ENCODE data around the gene CASP10. TPM values are rescaled to one million over a fixed set of nuclear protein-coding genes. Genes with fewer than 3 reads are reported as not detected.
"Not testable (repeated sequence)": the region's sequence is repeated elsewhere in the genome, so short reads cannot be mapped to it uniquely, and the experiment has no call there.

The CASP10 gene
- total RNA-seq, 1 donor from 2014 or later: 3.6 TPM

- Mint-ChIP-seq H3K4me3 (peak overlapping the region; percentile 82), H3K27ac (no peak overlapping the region), H3K9me3 (no peaks in the 10 kb centered on the region), H3K27me3 (peaks cover 3% of the 10 kb centered on the region), H3K4me1 (ENCODE audit: unreplicated experiment) (peaks cover 14% of the 10 kb centered on the region), H3K36me3 (no peaks in the 10 kb centered on the region)
- no peak for DNase-seq (ENCODE audit: extremely low spot score, unreplicated experiment)
- TF ChIP-seq CTCF (conservative IDR thresholded peaks at IDR 0.05): no peak
These were observed 51.1 kb downstream of the CASP10 start for GRCh38 chr2:201233812-201234662.

GRCh38 chr2:201234663-201235135, 51.8 kb downstream of the CASP10 start:
- no peak for DNase-seq (ENCODE audit: extremely low spot score, unreplicated experiment)
- TF ChIP-seq CTCF (conservative IDR thresholded peaks at IDR 0.05): no peak
- peaks cover 3% of the 10 kb centered on the region for H3K27me3 Mint-ChIP-seq
- no peak overlapping the region for H3K4me3 Mint-ChIP-seq
- H3K36me3 Mint-ChIP-seq: no peaks in the 10 kb centered on the region
- H3K27ac Mint-ChIP-seq: no peak overlapping the region
- no peaks in the 10 kb centered on the region for H3K9me3 Mint-ChIP-seq
- peaks cover 14% of the 10 kb centered on the region for H3K4me1 Mint-ChIP-seq (ENCODE audit: unreplicated experiment)

- Mint-ChIP-seq H3K4me3 (peak overlapping the region; percentile 37), H3K27ac (no peak overlapping the region), H3K4me1 (ENCODE audit: unreplicated experiment) (peaks cover 14% of the 10 kb centered on the region), H3K36me3 (no peaks in the 10 kb centered on the region), H3K9me3 (no peaks in the 10 kb centered on the region), H3K27me3 (no peaks in the 10 kb centered on the region)
- DNase-seq (ENCODE audit: extremely low spot score, unreplicated experiment): no peak
- peak; percentile 86 for TF ChIP-seq CTCF (conservative IDR thresholded peaks at IDR 0.05)
These were observed 53.2 kb downstream of the CASP10 start for GRCh38 chr2:201235860-201236811.

- DNase-seq (ENCODE audit: extremely low spot score, unreplicated experiment): no peak
- H3K36me3 Mint-ChIP-seq: no peaks in the 10 kb centered on the region
- H3K27ac Mint-ChIP-seq: no peak overlapping the region
- TF ChIP-seq CTCF (conservative IDR thresholded peaks at IDR 0.05): no peak
- H3K9me3 Mint-ChIP-seq: no peaks in the 10 kb centered on the region
- H3K4me3 Mint-ChIP-seq: no peak overlapping the region
- H3K27me3 Mint-ChIP-seq: no peaks in the 10 kb centered on the region
- H3K4me1 Mint-ChIP-seq (ENCODE audit: unreplicated experiment): peaks cover 7% of the 10 kb centered on the region
These were observed 54.7 kb downstream of the CASP10 start for GRCh38 chr2:201237486-201238123.

GRCh38 chr2:201239167-201239935, 56.4 kb downstream of the CASP10 start:
- not testable (repeated sequence) for H3K27ac Mint-ChIP-seq; H3K4me3 Mint-ChIP-seq; H3K4me1 Mint-ChIP-seq (ENCODE audit: unreplicated experiment); H3K36me3 Mint-ChIP-seq; H3K9me3 Mint-ChIP-seq; DNase-seq (ENCODE audit: extremely low spot score, unreplicated experiment); H3K27me3 Mint-ChIP-seq
